ENCODE data around the gene AURKAIP1.
A peak's percentile ranks its signal among the peaks of the same experiment; 100 is the strongest.

AURKAIP1 gene

DNA sequence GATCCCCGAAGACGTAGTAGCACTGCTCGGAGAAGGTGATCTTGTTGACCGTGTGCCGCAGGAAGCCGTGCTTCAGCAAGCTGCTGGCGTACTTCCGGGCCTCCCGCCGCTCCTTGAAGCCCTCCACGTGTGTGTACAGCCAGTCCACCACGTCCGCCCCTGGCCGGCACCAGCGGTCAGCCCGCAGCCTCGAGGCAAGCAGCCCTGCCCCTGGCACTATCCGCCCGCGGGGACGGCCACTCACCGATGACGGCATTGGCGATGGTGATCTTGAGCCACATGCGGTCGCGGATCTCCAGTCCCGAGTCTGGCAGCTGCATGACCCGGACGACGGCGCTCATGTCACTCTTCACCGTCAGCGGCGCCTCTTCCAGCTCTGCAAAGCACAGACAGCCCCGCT lies 36.7 kb downstream of the AURKAIP1 start:
- no peak overlapping the region for H3K4me3 Mint-ChIP-seq
- TF ChIP-seq CTCF (IDR thresholded peaks at IDR 0.05) = no peak
- no peak overlapping the region for H3K27ac Mint-ChIP-seq
- H3K4me1 Mint-ChIP-seq = peaks cover 4% of the 10 kb centered on the region
- H3K27me3 Mint-ChIP-seq (ENCODE audit: low read depth, poor library complexity) = no peaks in the 10 kb centered on the region
- H3K9me3 Mint-ChIP-seq = no peaks in the 10 kb centered on the region
- H3K36me3 Mint-ChIP-seq (ENCODE audit: low read depth) = peaks cover 16% of the 10 kb centered on the region
- no peak for DNase-seq

- H3K9me3 Mint-ChIP-seq = no peaks in the 10 kb centered on the region
- peak; percentile 33 for DNase-seq
- H3K4me1 Mint-ChIP-seq = peaks cover 4% of the 10 kb centered on the region
- no peak overlapping the region for H3K27ac Mint-ChIP-seq
- H3K27me3 Mint-ChIP-seq (ENCODE audit: low read depth, poor library complexity) = no peaks in the 10 kb centered on the region
- H3K36me3 Mint-ChIP-seq (ENCODE audit: low read depth) = peaks cover 16% of the 10 kb centered on the region
- no peak for TF ChIP-seq CTCF (IDR thresholded peaks at IDR 0.05)
- H3K4me3 Mint-ChIP-seq = no peak overlapping the region
Measured at GRCh38 chr1:1337793-1338147, 37.2 kb downstream of the AURKAIP1 start.

GRCh38 chr1:1336931-1337792 lies 37.8 kb downstream of the AURKAIP1 start:
- Mint-ChIP-seq H3K4me1 (peaks cover 4% of the 10 kb centered on the region), H3K36me3 (ENCODE audit: low read depth) (peaks cover 16% of the 10 kb centered on the region), H3K9me3 (no peaks in the 10 kb centered on the region), H3K27me3 (ENCODE audit: low read depth, poor library complexity) (no peaks in the 10 kb centered on the region), H3K4me3 (no peak overlapping the region), H3K27ac (no peak overlapping the region)
- no peak for DNase-seq
- no peak for TF ChIP-seq CTCF (IDR thresholded peaks at IDR 0.05)

DNA sequence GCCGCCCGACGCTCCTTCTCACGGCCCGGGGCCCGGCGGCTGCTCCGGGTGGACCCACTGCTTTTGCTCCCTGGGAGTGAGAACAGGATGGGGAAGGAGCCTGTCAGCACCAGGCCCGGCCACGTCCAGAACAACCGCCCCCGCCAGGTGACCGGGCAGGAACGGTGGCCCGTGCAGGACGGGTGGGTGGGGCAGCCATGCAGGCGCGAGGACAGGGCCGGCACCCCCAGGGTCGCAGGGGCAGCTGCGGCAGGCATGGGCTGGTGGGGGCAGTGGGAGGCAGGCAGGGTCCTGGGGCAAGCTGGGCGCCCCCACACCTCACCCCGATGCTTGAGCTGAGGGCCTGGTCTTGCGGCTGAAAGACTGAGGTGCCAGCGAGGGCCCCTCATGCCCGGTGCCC lies 38.6 kb downstream of the AURKAIP1 start:
- Mint-ChIP-seq H3K4me1 (peaks cover 4% of the 10 kb centered on the region), H3K4me3 (no peak overlapping the region), H3K9me3 (no peaks in the 10 kb centered on the region), H3K36me3 (ENCODE audit: low read depth) (peaks cover 16% of the 10 kb centered on the region), H3K27ac (no peak overlapping the region), H3K27me3 (ENCODE audit: low read depth, poor library complexity) (no peaks in the 10 kb centered on the region)
- no peak for TF ChIP-seq CTCF (IDR thresholded peaks at IDR 0.05)
- DNase-seq = no peak

DNA sequence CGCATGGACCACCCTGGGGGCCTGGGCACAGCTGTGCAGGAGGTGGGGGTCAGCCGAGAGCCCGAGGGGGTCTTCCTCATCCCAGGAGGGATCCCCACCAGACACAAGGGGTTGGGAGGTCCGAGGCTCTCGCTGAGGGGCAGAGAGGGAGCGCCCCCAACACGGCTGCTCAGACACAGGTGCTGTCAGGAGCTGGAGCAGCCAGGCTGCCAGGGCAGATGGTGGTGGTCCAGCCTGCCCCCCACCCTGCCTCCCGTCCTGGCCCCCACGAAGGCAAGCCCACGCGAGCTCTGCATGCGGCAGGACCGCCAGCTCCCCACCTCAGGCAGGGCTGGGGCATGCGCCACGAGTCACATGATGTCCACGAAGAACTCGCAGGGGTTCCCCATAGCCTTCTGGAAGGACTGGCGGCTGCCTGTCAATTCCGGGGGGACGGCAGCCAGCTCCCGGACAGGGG lies 39.2 kb downstream of the AURKAIP1 start:
- Mint-ChIP-seq H3K36me3 (ENCODE audit: low read depth) (peaks cover 10% of the 10 kb centered on the region), H3K27ac (no peak overlapping the region), H3K4me3 (no peak overlapping the region), H3K9me3 (no peaks in the 10 kb centered on the region), H3K27me3 (ENCODE audit: low read depth, poor library complexity) (no peaks in the 10 kb centered on the region), H3K4me1 (peaks cover 4% of the 10 kb centered on the region)
- no peak for DNase-seq
- TF ChIP-seq CTCF (IDR thresholded peaks at IDR 0.05) = no peak

DNA sequence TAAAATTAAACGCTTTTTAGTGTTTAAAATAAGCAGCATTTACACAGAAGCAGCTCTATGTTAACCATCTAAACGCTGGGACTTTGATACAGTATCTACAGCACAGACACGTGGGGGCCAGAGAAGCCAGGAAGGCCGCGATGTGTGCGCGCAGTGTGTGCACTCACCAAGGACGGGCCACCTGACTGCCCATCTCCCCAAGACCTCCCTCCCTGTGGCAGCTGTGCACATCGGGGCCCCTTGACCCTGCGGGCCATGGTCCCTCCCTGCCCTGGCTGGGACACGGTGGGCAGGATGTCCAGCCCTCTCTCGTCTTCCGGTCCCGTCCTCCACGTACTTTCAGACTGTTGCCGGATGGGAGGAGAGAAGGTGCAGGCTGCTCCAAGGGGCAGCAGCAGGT lies 39.7 kb downstream of the AURKAIP1 start:
- no peak overlapping the region for H3K27ac Mint-ChIP-seq
- H3K36me3 Mint-ChIP-seq (ENCODE audit: low read depth) = peaks cover 4% of the 10 kb centered on the region
- no peak for DNase-seq
- H3K9me3 Mint-ChIP-seq = no peaks in the 10 kb centered on the region
- H3K27me3 Mint-ChIP-seq (ENCODE audit: low read depth, poor library complexity) = no peaks in the 10 kb centered on the region
- no peak overlapping the region for H3K4me3 Mint-ChIP-seq
- H3K4me1 Mint-ChIP-seq = peaks cover 4% of the 10 kb centered on the region
- no peak for TF ChIP-seq CTCF (IDR thresholded peaks at IDR 0.05)
